ENCODE data around the gene NHSL1.
A peak's percentile ranks its signal among the peaks of the same experiment; 100 is the strongest.

The NHSL1 gene

GRCh38 chr6:138397128-138398122 lies 101.9 kb downstream of the NHSL1 start:
- DNase-seq: no peak

- no peak for DNase-seq
Observed at GRCh38 chr6:138396709-138397108, 102.6 kb downstream of the NHSL1 start.

DNA sequence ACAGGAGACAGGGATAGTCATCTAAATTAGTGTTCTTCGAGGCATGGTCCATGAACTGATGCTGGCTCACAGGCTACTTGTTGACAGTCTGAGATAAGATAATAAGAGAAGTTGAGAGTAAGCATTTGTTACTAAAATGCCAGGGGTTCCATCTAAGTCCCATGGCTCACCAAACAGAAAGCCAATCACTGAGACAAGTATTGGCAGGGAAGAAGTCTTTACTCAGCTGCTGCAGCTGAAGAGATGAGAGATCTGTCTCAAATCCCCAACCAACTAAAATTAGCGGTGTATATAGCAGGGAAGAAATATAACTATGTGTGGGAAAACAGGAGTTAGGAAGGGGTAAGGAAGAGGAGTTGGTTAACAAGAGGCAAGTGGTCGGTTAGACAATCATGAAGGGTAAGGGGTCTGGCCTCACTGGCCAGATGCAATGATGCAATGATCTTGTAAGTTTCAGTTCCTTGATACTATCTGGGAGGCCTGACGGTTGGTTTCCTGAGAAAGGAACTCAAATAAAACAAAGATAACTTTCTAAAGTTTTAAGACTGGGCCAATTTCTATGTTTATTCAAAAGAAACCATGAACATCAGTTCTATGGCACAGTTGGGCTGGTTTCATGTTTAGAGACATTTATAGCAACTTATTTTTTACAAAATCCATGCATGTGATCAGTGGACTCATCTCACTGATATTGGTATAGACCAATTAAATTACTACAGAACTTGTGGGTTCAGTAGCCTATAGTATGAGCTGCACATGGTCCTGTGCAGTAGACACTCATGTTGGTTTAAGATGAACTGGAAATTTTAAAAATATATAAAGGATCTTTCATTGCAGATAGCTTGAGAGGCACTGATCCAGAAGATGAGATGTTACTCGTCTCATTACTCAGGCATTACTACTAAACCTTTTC lies 105.2 kb downstream of the NHSL1 start:
- peak; percentile 13 to 32 for DNase-seq

GRCh38 chr6:138389551-138389950 lies 109.7 kb downstream of the NHSL1 start:
- DNase-seq: no peak

- no peak for DNase-seq
Observed at GRCh38 chr6:138387577-138388368, 111.5 kb downstream of the NHSL1 start.

DNA sequence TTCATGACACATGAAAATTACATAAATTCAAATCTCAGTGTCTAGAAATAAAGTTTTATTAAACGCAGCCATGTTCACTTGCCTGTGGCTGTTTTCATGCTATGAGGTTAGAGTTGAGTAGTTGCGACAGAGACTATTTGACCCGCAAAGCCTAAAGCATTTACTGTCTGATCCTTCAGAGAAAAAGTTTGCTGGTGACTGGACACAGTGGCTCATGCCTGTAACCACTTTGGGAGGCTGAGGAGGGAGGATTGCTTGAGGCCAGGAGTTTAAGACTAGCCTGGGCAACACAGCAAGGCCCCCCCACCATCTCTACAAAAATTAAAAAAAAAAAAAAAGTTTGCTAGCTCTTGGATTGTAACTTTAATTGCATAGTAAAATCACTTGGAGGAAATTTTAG lies 112.4 kb downstream of the NHSL1 start:
- DNase-seq: no peak

- DNase-seq: no peak
Observed at GRCh38 chr6:138383776-138384175, 115.5 kb downstream of the NHSL1 start.

GRCh38 chr6:138382498-138383265 lies 116.6 kb downstream of the NHSL1 start:
- no peak for DNase-seq

- no peak for DNase-seq
Observed at GRCh38 chr6:138378463-138378862, 120.8 kb downstream of the NHSL1 start.

- no peak for DNase-seq
Observed at GRCh38 chr6:138377844-138378243, 121.5 kb downstream of the NHSL1 start, which contains the start of gene SMIM28. SMIM28 (plus strand) TSS chr6:138377905; CDS start chr6:138378073, 168 bp downstream.

DNA sequence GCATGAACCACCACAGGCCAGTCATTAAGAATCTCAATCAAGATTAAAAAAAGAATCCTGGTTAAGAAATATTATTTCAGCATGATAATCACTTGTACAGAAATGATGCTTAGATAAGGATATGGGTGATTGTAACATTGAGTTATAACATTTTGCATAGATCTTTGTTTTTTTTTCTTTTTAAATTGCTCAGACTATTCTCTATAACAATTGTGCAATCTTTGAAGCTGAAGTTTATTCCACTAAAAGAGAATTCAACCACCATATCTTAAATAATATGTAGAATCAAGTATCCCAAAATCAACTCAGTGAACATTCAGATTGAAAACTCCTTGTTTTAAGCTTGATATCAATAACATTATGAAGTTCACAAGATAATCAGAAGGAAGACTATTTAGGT lies 122.3 kb downstream of the NHSL1 start:
- no peak for DNase-seq

DNA sequence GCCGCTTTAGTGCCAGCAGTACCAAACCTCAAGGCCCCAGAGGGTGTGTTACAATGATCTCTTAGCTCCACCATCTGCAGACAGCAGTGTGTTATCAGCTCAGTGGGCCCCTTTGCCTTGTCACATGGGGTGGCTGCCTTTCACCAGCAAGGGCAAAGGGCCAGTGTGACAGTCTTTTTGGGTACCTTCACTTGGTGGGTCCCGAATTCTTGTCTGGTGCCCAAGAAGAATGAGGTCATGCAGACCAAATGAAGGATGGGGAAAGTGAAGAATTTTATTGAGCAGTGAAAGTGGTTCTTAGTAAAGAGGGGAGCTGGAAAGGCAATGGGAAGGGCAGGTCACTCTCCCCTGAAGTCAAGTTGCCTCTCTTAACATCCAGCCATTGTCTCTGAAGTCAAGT lies 124.5 kb downstream of the NHSL1 start:
- DNase-seq: no peak

DNA sequence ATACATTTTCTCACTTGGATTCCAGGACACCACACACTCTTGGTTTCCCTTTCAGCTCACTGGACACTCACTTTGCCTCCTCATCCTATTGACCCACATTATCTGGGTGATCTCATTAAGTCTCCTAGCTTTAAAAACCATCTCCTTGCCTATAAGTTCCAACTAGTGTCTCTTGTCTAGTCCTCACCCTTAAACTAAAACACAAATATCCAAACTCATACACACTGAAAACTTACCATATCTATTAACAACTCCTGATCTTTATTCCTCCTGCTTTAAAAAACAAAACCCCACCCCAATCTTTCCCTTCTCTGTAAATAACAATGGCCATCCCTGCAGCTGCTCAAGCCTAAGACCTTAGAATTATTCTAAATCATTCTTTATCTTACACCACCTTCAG lies 125.1 kb downstream of the NHSL1 start:
- no peak for DNase-seq

DNA sequence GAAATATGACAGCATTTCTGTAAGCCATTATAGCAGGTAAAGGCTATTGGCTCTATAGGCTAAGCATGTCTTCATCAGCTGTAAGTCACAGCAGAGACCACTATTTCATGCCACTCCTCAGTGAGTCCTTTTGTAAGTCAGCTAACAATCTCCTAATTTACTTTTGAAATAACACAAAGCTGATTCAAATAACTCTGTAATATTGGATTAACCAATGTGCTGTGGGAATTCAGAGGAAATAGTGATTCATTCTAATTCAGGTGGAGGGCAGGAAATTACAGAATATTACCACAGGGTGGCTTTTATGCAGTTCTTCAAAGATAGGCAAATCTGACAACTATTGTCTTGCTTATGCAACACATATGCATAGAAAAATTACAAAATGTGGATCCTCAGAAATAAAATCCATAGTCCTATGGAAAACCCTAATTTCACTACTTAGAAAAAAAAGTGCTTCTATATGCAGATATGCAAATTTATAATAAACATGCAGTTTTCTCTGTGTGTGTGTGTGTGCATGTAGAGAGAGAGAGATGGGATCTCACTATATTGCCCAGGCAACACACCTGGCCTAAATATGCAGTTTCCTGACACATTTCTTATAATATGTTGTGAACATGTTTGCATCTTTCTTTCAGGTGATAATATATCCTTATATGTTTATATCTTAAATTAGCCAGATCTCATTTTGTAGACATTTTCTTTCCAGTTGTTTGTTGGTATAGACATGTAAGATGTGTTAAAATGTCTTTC lies 126.4 kb downstream of the NHSL1 start:
- DNase-seq: peak; percentile 27 to 60
